GM20431 (cell line): ENCODE measurements around the gene EP400.
"Not testable (repeated sequence)": the region's sequence is repeated elsewhere in the genome, so short reads cannot be mapped to it uniquely, and the experiment has no call there.

Source experiments
- in situ Hi-C: fragments of 300-500 bp; cut with MseI, MboI; formaldehyde crosslinking; loops from one replicate; pipeline ENCODE4 v1.15.0; 2020; ENCODE audit warnings: low sequenced_read_pairs; ENCODE audit not compliant: unreplicated experiment

EP400 gene

GRCh38 chr12:132103072-132103471 lies 153.3 kb downstream of the EP400 start:
- in situ Hi-C loops = not testable (repeated sequence)

DNA sequence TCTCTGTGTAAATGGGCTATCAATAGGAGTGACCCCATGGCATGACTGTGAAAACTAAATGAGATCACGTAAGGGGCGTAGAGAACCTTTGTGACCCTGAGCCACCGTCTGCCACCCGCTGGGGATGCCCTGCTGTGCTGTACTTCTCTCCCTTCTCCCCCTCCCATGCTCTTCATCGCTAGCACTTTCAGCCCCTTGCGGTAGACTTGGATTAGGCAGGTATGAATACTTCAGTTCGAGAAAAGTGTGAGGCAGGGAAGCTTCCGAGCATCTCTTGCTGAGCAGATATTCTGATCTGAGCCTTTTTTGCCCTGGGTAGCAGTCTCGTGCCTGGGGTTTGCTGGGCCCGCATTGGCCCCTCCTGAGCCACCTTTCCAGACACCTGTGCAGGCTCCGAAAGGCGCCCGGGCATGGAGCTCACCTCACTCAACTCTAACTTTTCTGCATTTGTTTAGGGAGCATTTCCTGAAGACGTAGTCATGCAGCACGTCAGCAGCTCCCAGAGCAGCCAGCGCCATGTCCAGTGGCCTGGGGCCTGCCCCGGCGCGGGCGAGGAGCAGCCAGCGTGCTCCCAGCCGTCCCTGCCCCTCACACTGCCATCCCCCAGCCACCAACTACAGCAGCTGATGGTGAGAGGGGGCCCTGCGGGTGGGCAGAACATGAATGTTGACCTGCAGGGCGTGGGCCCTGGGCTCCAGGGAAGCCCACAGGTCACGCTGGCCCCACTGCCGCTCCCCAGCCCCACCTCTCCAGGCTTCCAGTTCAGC lies 154.0 kb downstream of the EP400 start:
- in situ Hi-C loops = no loop called here

GRCh38 chr12:132105467-132105866 lies 155.7 kb downstream of the EP400 start:
- in situ Hi-C loops = no loop called here

- in situ Hi-C loops = no loop called here
Observed at GRCh38 chr12:132106921-132107320, 157.2 kb downstream of the EP400 start.

GRCh38 chr12:132108211-132108832 lies 158.6 kb downstream of the EP400 start:
- in situ Hi-C loops = no loop called here

GRCh38 chr12:132109741-132110140 lies 160.0 kb downstream of the EP400 start:
- in situ Hi-C loops = no loop called here

DNA sequence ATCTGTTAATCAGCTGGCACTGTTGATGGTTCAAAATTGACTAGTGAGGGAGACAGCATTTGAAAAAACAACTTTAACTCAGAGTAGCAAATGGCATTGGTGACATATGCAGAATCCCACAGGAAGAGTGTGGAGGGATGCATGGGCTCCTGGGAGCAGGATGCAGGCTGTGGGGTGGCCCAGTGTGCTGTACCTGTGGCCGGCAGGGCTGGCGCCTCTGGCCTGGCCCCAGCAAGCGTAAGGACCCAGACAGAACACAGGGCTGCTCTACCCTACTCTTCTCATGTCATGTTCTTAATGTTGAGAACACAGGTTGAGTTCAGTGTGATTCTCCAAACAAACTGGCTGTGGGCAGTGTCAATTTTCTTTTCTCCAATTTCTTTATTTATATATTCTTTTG lies 160.9 kb downstream of the EP400 start:
- in situ Hi-C loops = no loop called here

DNA sequence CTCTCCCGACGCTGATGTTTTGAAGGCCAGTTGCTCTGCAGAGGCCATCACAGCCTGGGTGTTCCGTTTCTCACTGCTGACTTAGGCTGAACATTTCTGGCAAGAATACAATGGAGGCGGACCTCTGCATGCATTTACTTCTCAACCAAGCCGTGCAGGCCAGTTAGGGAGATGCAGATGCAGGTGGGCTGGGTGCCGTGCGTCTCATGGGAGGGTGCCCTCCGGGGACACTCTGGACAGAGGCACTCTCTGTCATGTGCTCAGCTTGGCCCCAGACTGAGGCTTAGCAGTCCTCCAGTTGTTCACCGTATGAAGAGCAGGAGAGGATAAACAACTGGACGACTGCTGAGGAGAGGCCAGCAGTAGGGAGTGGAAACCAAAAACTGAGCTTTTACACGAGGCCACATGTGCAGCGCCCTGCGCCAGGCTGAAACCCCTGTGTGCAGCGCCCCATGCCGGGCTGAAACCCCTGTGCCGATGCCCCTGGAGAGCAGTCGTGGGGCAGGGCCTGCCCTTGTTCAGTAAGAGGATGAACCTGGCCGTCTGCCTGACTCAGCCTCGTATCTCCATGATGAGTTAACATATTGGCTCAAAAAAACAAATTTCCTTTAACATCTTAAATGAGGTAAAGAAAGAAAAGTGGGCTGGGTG lies 162.0 kb downstream of the EP400 start:
- in situ Hi-C loops = no loop called here

- in situ Hi-C loops = no loop called here
Observed at GRCh38 chr12:132114667-132115066, 164.9 kb downstream of the EP400 start.

DNA sequence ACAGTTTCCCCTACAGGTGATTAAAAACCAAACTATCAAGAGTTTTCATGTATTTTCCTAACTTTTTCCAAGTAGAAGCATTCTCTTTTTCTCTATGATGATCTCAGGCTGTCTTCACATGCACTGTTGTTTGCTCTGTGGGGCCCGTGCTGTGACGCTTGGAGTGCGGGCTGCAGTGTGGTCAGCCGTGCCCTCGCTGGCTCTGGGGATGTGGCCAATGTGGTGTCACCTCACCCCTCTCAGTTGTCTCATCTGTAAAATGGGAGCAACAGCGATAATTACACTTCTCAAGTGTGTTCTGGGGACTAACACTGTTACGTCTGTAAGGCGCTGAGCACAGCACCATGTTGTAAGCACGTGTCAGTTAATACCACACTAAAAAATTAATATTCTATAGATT lies 165.8 kb downstream of the EP400 start:
- in situ Hi-C loops = no loop called here

- in situ Hi-C loops = no loop called here
Observed at GRCh38 chr12:132116709-132117557, 167.2 kb downstream of the EP400 start.

DNA sequence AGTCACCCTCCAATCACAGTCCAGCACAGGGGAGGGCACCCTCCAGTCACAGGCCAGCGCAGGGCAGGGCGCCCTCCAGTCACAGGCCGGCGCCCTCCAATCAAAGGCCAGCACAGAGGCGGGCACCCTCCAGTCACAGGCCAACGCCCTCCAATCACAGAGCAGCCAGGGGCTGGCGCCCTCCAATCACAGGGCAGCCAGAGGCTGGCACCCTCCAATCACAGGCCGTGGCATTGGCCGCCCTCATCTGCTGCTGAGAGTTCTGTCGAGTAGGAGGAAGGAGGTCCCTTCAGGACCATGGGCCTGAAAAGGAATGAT lies 167.8 kb downstream of the EP400 start:
- in situ Hi-C loops = no loop called here

GRCh38 chr12:132118876-132119275 lies 169.1 kb downstream of the EP400 start:
- in situ Hi-C loops = no loop called here

- in situ Hi-C loops = no loop called here
Observed at GRCh38 chr12:132121283-132121682, 171.5 kb downstream of the EP400 start.

DNA sequence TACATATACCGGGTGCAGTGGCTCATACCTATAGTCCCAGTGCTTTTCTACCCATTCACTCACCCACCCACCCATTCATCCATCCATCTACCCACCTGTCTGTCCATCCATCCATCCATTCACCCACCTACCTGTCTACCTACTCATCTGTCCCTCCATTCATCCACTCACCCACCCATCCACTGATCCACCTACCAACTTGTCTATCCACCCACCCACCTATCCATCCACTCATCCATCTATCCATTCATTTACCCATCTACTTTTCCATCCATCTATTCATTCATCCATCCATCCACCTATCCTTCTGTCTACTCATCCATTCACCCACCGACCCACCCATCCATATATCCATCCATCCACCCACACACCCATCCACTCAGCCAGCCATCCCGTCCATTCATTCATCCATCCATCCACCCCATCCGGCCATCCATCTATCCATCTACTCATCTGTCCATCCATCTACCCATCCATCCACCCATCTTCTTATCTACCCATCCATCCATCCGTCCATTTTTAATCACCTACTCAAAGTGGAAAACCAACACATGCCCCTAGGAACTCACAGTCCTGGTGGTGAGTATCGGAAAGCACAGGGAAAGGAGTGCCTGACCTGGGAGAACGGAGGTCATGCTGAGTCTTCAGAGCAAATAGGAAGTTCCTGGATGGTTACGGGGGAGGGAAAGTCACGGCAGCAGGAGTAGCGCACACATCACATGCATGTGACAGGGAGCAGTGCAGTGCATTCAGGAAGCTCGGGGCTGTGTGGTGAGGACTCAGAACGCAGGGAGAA lies 174.4 kb downstream of the EP400 start:
- in situ Hi-C loops = no loop called here

DNA sequence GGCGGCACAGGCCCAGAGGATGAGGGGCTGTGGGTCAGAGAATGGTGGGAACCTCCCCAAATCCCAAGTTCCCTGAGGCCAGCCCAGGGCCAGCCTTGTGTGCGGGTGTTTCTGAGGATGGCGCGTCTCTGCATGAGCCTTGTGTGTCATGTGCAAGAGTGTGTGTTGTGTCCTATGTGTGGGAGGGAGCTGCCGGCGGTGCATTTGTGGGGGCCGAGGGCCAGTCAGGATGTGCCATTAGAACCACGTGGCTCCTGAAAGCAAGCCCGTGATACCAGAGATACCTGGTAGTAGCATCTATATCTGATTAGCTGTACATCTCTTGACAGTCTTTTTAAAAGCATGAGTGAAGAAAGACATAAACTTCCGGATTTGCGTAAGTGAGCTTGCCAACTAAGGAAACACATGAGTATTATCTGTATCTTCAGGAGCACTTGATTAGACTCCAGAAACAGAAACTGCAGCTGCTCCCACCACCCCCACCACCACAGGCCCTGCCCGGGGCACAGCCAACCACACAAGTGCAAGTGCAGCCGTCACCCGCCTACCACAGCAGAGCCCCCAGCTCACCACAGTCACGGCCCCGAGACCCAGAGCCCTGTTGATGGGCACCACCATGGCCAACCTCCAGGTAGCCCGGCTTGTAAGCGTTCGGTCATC lies 175.2 kb downstream of the EP400 start:
- in situ Hi-C loops = no loop called here

- in situ Hi-C loops = no loop called here
Observed at GRCh38 chr12:132125736-132126135, 176.0 kb downstream of the EP400 start.

GRCh38 chr12:132127041-132127440 lies 177.3 kb downstream of the EP400 start:
- in situ Hi-C loops = no loop called here

- in situ Hi-C loops = no loop called here
Observed at GRCh38 chr12:132129007-132129406, 179.3 kb downstream of the EP400 start.
